Measurements from ENCODE around the gene CCDC24.

Gene CCDC24

DNA sequence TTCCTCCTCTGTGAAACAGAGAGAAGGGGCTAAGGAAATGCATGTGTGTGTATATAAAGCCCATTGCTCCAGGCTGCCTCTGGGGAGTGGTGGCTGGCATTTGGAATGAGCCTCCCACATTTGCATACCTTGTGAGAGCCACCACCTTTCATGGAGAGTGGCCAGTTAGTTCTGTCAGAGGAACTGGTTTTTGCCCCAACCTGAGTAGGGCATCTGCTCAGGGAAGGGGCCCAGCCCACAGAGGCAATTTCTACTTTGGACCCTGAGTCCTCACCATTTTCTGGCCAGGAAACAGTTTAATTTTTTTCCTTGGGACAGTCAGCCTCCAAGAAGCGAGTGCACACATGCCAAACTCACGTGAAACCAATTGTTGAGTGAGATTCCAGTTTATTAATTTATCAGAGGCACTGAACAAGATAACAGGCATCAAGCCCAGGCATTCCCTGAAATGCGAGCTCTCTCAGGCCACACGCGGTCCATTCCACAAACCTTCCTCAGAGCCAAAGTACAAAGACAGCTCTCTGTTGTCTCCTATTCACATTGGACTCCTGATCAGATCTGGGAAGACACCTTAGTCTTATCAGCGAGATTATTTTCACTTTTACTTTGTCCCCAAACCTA is 40.9 kb downstream of the CCDC24 start:
- H3K4me3 ChIP-seq (ENCODE audit: low read depth, low read length) = no peak overlapping the region
- TF ChIP-seq, protein P1, sequence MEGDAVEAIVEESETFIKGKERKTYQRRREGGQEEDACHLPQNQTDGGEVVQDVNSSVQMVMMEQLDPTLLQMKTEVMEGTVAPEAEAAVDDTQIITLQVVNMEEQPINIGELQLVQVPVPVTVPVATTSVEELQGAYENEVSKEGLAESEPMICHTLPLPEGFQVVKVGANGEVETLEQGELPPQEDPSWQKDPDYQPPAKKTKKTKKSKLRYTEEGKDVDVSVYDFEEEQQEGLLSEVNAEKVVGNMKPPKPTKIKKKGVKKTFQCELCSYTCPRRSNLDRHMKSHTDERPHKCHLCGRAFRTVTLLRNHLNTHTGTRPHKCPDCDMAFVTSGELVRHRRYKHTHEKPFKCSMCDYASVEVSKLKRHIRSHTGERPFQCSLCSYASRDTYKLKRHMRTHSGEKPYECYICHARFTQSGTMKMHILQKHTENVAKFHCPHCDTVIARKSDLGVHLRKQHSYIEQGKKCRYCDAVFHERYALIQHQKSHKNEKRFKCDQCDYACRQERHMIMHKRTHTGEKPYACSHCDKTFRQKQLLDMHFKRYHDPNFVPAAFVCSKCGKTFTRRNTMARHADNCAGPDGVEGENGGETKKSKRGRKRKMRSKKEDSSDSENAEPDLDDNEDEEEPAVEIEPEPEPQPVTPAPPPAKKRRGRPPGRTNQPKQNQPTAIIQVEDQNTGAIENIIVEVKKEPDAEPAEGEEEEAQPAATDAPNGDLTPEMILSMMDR (IDR thresholded peaks at IDR 0.05; ENCODE audit: low read depth, low read length) = no peak

DNA sequence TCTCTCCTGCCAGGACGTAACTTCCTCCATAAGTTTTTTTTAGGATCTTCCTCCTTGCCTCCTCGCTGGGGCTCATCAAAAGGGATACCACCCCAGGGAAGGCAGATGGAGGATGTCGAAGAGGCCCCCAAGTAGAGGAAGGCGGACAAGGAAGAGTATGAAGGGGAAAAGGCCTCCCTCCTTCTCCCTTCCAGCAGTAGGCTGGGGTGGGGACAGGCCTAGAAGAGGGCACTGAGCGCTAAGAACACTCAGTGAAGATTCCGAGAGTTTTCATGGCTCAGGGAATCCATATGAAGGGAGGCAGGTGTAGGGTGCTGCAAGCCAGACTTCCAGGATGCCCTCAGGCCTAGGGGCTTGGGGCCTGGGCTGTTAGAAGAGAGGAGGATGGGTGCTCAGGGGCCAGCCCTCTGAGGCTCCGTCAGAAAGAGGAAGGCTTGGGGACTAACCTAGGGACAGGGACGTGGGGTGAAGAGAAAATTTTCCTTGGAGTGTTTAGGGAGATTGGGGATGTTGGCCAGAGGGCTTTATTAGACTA is 41.7 kb downstream of the CCDC24 start:
- TF ChIP-seq, protein P1 (IDR thresholded peaks at IDR 0.05; ENCODE audit: low read depth, low read length) = no peak
- H3K4me3 ChIP-seq (ENCODE audit: low read depth, low read length) = no peak overlapping the region

DNA sequence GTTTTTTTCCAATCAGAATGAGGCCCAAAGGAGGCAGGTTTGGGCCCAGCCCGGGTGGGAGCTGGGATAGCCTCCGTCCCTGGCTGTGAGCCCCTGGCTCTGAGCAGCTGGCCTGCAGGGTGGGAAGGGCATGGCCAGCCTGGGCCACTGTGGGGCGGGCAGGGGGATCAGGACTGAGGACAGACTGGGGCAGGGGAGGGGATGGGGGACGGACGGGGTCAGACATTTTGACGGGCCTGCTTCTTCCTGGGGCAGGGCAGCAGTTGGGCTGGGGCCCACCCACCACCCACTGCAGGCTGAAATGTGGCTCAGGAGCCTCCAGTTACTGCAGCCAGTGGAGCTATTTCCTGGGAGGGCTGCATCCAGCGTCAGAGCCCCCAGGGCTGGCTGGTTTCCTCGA is 42.4 kb downstream of the CCDC24 start:
- TF ChIP-seq, protein P1 (IDR thresholded peaks at IDR 0.05; ENCODE audit: low read depth, low read length) = no peak
- H3K4me3 ChIP-seq (ENCODE audit: low read depth, low read length) = no peak overlapping the region

DNA sequence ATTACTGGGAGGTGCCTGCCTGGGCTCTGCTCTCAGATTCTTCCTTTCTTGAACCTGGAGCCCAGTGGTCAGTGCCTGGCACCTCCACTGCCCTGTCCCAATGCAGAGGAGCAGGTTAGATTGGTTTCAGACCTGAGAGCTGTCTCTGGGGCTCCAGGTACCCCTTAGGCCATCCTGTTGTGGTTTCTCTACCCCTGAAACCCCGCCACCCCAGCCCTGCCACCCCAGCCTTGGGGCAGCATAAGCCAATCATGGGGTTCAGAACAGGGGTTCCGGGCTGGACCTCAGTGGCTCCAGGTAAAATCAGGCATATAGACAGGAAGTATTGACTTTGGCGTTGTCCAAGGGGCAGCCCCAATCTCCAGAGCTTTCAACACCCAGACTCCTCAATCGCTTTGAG is 43.0 kb downstream of the CCDC24 start:
- TF ChIP-seq, protein P1 (IDR thresholded peaks at IDR 0.05; ENCODE audit: low read depth, low read length) = no peak
- H3K4me3 ChIP-seq (ENCODE audit: low read depth, low read length) = no peak overlapping the region

DNA sequence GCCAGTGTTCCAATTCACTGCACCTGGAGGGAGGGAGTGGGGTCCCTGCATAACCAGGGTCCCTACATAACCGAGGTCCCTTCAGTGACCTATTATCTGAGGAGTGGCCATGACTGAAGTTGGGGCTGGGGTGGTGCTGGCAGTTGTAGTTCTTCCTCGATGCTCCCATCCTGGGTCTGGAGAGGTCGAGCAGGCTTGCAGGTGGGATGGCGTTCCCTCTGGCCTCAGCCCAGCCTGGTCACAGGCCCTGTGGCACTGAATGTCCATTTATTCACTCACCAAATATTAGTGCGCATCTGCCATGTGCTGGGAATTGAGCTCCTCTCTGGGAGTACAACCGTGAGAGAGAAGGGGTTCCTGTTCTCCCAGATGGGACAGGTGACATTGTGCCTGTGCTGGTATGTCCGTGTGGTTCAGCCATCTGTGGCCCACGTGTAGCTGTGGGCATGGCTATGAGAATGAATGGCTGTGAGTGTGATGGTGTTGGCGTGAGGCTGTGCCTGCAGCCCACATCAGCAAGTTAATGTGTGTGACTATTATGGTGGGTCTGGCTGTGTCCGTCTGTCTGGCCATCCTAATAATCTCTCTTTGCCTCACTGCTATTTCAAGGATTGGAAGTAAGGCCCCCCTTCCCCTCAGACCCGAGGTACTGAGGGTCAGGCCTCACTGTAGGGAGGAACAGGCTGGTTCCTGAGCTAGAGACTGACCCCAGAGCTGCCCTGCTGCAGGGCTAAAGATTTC is 43.7 kb downstream of the CCDC24 start:
- TF ChIP-seq, protein P1 (IDR thresholded peaks at IDR 0.05; ENCODE audit: low read depth, low read length) = no peak
- no peak overlapping the region for H3K4me3 ChIP-seq (ENCODE audit: low read depth, low read length)

DNA sequence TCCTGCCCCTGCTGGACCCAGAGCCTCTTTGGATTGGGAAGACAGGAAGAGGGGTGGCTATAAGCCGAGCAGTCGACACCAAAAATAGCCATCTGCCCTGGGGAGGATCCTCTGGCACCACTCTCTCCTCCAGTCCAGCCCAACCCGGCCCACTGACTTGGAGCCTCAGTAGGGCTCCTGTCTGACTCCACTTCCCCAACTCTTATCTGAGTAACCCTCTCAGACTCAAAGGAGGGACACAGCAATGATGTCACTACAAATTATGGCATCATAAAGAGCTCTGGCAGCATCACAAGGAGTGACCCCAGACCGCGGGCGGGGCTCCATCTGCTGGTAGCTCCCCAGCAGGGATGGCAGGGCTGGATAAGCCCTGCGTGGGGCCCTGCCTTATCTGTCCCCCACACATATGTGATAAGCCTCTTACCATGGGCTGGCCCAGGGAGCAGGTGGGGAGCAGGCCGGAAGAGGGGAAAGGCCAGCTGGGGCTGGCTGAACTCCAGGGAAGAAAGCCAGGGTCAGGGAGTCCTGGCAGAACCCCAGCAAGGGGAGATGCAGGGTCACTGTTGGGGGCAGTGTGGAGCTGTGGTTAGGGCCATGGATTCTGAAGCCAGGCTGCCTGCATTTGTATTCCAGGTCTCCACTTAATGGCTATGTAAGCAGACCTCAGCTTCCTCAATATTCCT is 44.5 kb downstream of the CCDC24 start:
- H3K4me3 ChIP-seq (ENCODE audit: low read depth, low read length) = no peak overlapping the region
- TF ChIP-seq, protein P1 (IDR thresholded peaks at IDR 0.05; ENCODE audit: low read depth, low read length) = no peak

All from WI38 (cell line).